ENCODE measurements around the gene KLHDC8A. TPM values are rescaled to one million over a fixed set of nuclear protein-coding genes. Genes with fewer than 3 reads are reported as not detected.

The KLHDC8A gene
- total RNA-seq, 1 donor from 2014 or later = 1.5 TPM

DNA sequence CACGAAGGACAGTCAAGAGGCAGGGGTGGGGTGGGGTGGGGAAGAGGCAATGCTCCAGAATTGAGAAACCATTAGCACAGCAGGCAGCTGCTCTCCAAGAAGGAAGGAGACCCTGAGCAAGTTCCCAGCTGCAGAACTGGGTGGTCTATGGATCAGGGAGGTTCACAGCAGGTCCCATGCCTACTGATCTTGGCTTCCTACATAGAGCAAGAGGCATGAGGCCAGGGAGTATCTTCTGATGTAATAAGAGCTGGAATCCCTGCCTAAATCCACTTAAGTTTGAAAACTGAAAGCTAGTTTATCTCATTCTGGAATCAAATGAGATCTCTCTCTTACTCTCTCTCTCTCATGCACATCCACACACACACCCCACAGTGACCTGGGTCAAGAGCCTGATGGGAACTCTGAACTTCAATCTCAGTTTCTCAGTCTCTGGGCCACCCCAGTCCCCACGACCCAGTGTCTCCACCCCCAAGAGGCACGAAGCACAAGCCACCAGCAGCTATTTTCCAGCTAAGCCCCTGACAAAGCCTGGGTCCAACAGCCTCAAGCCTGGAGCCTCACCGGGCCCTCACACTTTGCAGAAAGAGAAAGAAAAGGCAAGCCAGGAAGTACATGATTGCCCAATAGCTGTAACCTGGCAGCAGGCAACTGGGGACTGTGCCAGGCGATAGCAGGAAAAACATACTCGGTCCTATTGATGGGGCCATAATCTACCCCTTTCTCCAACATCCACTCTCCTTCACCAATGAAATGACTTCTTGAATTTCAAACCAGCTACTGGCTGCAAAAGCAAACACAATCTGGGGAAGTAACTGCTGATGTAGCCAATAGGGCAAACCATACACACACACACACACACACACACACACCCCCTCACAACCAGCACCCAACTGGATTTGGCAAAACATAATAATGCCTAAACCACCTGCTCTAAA is 37.4 kb downstream of the KLHDC8A start:
- TF ChIP-seq, protein P1, sequence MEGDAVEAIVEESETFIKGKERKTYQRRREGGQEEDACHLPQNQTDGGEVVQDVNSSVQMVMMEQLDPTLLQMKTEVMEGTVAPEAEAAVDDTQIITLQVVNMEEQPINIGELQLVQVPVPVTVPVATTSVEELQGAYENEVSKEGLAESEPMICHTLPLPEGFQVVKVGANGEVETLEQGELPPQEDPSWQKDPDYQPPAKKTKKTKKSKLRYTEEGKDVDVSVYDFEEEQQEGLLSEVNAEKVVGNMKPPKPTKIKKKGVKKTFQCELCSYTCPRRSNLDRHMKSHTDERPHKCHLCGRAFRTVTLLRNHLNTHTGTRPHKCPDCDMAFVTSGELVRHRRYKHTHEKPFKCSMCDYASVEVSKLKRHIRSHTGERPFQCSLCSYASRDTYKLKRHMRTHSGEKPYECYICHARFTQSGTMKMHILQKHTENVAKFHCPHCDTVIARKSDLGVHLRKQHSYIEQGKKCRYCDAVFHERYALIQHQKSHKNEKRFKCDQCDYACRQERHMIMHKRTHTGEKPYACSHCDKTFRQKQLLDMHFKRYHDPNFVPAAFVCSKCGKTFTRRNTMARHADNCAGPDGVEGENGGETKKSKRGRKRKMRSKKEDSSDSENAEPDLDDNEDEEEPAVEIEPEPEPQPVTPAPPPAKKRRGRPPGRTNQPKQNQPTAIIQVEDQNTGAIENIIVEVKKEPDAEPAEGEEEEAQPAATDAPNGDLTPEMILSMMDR (IDR thresholded peaks at IDR 0.05; ENCODE audit: unreplicated experiment) = no peak
- Mint-ChIP-seq H3K36me3 (ENCODE audit: low read depth, unreplicated experiment) (peaks cover 3% of the 10 kb centered on the region), H3K4me3 (ENCODE audit: unreplicated experiment) (peak overlapping the region; percentile 73), H3K9me3 (ENCODE audit: unreplicated experiment) (no peaks in the 10 kb centered on the region), H3K4me1 (ENCODE audit: unreplicated experiment) (peaks cover 43% of the 10 kb centered on the region), H3K27me3 (ENCODE audit: unreplicated experiment) (peaks cover 4% of the 10 kb centered on the region), H3K27ac (ENCODE audit: unreplicated experiment) (peak overlapping the region; percentile 11)
- DNase-seq (ENCODE audit: low spot score) = no peak

DNA sequence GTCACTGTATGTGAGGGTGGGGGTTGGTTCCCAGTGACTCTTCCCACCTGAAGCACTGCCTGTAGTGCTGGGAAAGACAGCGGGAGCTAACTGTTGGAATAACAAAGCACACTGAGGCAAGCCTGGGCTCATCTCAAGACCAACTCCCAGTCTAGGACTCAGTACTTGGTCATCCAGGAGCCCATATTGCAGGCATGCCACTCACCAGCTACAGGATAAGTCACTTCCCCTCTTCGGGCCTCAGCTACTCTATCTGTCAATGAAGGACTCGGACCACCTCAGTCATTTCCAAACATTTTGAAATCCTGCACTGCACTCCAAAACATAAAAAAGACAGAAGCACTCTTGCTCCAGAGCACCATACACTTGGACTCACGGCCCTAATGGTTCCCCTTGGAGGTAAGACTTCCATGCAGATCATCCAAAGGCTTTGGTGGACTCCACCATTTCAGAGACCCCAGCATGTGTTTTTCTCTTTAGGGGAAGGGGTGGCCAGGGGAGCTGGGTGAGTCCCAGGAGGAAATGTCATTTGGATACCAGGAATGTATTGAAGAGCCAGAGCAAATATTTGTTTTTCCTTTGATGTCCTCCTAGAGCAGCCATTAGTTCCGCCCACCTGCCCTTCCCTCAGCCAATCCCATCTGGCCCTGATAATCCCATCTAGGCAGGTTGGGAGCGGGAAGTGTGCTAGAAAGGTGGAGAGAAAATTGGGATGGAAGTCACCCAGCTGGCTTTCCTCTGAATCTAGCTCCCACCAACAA is 38.3 kb downstream of the KLHDC8A start:
- Mint-ChIP-seq H3K4me3 (ENCODE audit: unreplicated experiment) (no peak overlapping the region), H3K4me1 (ENCODE audit: unreplicated experiment) (peaks cover 50% of the 10 kb centered on the region), H3K27ac (ENCODE audit: unreplicated experiment) (peak overlapping the region; percentile 30), H3K27me3 (ENCODE audit: unreplicated experiment) (peaks cover 8% of the 10 kb centered on the region), H3K9me3 (ENCODE audit: unreplicated experiment) (no peaks in the 10 kb centered on the region), H3K36me3 (ENCODE audit: low read depth, unreplicated experiment) (peaks cover 3% of the 10 kb centered on the region)
- TF ChIP-seq, protein P1 (IDR thresholded peaks at IDR 0.05; ENCODE audit: unreplicated experiment) = no peak
- no peak for DNase-seq (ENCODE audit: low spot score)

DNA sequence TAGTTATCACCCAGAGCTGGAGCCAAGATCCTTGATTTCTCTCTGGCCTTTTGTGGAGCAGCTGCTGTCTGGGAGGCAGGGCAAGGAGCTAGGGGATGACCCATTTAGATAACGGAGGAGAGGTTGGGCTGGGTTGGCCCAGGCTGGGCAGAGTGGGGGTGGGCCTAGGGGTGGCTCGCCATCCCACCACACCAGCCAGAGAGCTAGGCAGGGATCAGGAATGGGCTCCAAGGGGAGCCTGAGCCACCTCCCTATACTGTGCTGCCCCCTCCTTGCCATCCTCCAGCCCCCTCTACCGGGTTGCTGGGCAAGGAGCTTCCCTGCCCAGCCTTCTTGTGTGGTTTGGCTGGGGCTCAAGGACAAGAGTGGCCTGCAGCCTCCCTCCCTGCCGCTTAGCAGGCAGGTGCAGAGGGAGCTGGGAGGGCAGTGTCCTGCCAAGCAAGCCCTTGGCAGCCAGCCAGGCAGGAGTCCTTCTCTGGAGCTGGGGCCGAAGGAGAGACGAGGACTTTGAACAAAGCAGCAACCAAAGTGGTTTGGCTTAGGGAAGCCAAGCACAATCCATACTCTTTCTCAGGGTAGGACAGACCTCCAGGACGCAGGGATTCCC is 39.3 kb downstream of the KLHDC8A start:
- Mint-ChIP-seq H3K4me3 (ENCODE audit: unreplicated experiment) (no peak overlapping the region), H3K27me3 (ENCODE audit: unreplicated experiment) (peaks cover 13% of the 10 kb centered on the region), H3K9me3 (ENCODE audit: unreplicated experiment) (no peaks in the 10 kb centered on the region), H3K4me1 (ENCODE audit: unreplicated experiment) (peaks cover 59% of the 10 kb centered on the region), H3K36me3 (ENCODE audit: low read depth, unreplicated experiment) (peaks cover 3% of the 10 kb centered on the region), H3K27ac (ENCODE audit: unreplicated experiment) (no peak overlapping the region)
- DNase-seq (ENCODE audit: low spot score) = no peak
- TF ChIP-seq, protein P1 (IDR thresholded peaks at IDR 0.05; ENCODE audit: unreplicated experiment) = no peak

DNA sequence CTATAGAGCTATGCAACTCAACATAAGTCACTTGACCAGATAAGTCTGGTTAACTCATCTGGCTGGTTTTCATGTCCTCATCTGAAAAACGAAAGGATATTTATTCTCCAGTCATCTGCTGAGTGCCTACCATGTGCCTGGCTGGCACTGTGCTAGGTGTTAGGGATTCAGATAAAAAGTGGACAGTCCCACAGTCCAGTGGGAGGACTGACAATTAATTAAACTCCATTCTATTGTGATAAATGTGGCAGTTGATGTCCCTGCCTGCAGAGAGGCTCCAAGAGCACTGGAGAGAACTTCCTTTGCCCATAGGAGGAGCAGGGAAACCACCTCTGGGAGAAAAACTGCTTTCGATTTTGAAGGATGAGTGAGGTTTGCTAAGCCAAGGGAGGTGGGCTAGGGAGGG is 40.6 kb downstream of the KLHDC8A start:
- Mint-ChIP-seq H3K4me1 (ENCODE audit: unreplicated experiment) (peaks cover 62% of the 10 kb centered on the region), H3K36me3 (ENCODE audit: low read depth, unreplicated experiment) (peaks cover 10% of the 10 kb centered on the region), H3K27ac (ENCODE audit: unreplicated experiment) (peak overlapping the region; percentile 10), H3K4me3 (ENCODE audit: unreplicated experiment) (no peak overlapping the region), H3K27me3 (ENCODE audit: unreplicated experiment) (peaks cover 17% of the 10 kb centered on the region), H3K9me3 (ENCODE audit: unreplicated experiment) (no peaks in the 10 kb centered on the region)
- no peak for DNase-seq (ENCODE audit: low spot score)
- TF ChIP-seq, protein P1 (IDR thresholded peaks at IDR 0.05; ENCODE audit: unreplicated experiment) = no peak

Data from endothelial cell (in vitro differentiated cells).